HUES48 (cell line): ENCODE measurements around the gene REST.
"Not testable (repeated sequence)": the region's sequence is repeated elsewhere in the genome, so short reads cannot be mapped to it uniquely, and the experiment has no call there.

Experiments
- H3K27ac ChIP-seq: one replicate; pipeline ENCODE4 v1.7.0; 2013; ENCODE audit warnings: low read depth, low read length, inconsistent platforms
- H3K27me3 ChIP-seq: 2 replicates; pipeline ENCODE4 v1.6.1; 2013; ENCODE audit warnings: mild to moderate bottlenecking, low read length; ENCODE audit not compliant: control insufficient read depth, insufficient read depth
- H3K36me3 ChIP-seq: 2 replicates; pipeline ENCODE4 v1.6.1; 2013; ENCODE audit warnings: low read length; ENCODE audit not compliant: control insufficient read depth, insufficient read depth
- H3K4me1 ChIP-seq: 2 replicates; pipeline ENCODE4 v1.6.1; 2013; ENCODE audit warnings: mild to moderate bottlenecking, low read length; ENCODE audit not compliant: control insufficient read depth, insufficient read depth
- H3K4me3 ChIP-seq: 2 replicates; pipeline ENCODE4 v1.5.1; 2013; ENCODE audit warnings: mild to moderate bottlenecking, low read depth, low read length
- H3K9ac ChIP-seq: 2 replicates; pipeline ENCODE4 v1.6.1; 2013; ENCODE audit warnings: mild to moderate bottlenecking, low read depth, low read length, moderate library complexity
- H3K9me3 ChIP-seq: 2 replicates; pipeline ENCODE4 v1.6.1; 2013; ENCODE audit warnings: low read length; ENCODE audit not compliant: control insufficient read depth, insufficient read depth

Gene REST

GRCh38 chr4:56880572-56880971, 27.1 kb upstream of the REST start:
- no peaks in the 10 kb centered on the region for H3K36me3 ChIP-seq
- H3K4me3 ChIP-seq: no peak overlapping the region
- H3K27me3 ChIP-seq: no peaks in the 10 kb centered on the region
- no peaks in the 10 kb centered on the region for H3K9me3 ChIP-seq
- no peak overlapping the region for H3K27ac ChIP-seq
- no peak overlapping the region for H3K9ac ChIP-seq
- 0 out of 2 replicates have a peak, but pooled peaks cover 4% of the 10 kb centered on the region for H3K4me1 ChIP-seq

GRCh38 chr4:56884511-56884910, 23.2 kb upstream of the REST start:
- H3K9ac ChIP-seq, H3K9me3 ChIP-seq, H3K36me3 ChIP-seq, H3K27ac ChIP-seq, H3K27me3 ChIP-seq, H3K4me1 ChIP-seq, H3K4me3 ChIP-seq: not testable (repeated sequence)

- Histone ChIP-seq H3K36me3 (no peaks in the 10 kb centered on the region), H3K9me3 (no peaks in the 10 kb centered on the region), H3K4me1 (no peaks in the 10 kb centered on the region), H3K27ac (no peak overlapping the region), H3K4me3 (no peak overlapping the region), H3K27me3 (no peaks in the 10 kb centered on the region), H3K9ac (no peak overlapping the region)
These were observed 15.0 kb upstream of the REST start for GRCh38 chr4:56892691-56893090.

GRCh38 chr4:56897842-56898241, 9.9 kb upstream of the REST start:
- H3K36me3 ChIP-seq, H3K9ac ChIP-seq, H3K27me3 ChIP-seq, H3K9me3 ChIP-seq, H3K27ac ChIP-seq, H3K4me3 ChIP-seq, H3K4me1 ChIP-seq: not testable (repeated sequence)

GRCh38 chr4:56900186-56900585, 7.5 kb upstream of the REST start:
- H3K4me3 ChIP-seq, H3K4me1 ChIP-seq, H3K9ac ChIP-seq, H3K27ac ChIP-seq, H3K9me3 ChIP-seq, H3K27me3 ChIP-seq, H3K36me3 ChIP-seq: not testable (repeated sequence)

- peaks cover 9% of the 10 kb centered on the region for H3K27me3 ChIP-seq
- H3K4me1 ChIP-seq: peaks cover 19% of the 10 kb centered on the region
- H3K9me3 ChIP-seq: no peaks in the 10 kb centered on the region
- H3K9ac ChIP-seq: no peak overlapping the region
- H3K4me3 ChIP-seq: no peak overlapping the region
- no peak overlapping the region for H3K27ac ChIP-seq
- no peaks in the 10 kb centered on the region for H3K36me3 ChIP-seq
These were observed 5.0 kb upstream of the REST start for GRCh38 chr4:56902703-56903102.

DNA sequence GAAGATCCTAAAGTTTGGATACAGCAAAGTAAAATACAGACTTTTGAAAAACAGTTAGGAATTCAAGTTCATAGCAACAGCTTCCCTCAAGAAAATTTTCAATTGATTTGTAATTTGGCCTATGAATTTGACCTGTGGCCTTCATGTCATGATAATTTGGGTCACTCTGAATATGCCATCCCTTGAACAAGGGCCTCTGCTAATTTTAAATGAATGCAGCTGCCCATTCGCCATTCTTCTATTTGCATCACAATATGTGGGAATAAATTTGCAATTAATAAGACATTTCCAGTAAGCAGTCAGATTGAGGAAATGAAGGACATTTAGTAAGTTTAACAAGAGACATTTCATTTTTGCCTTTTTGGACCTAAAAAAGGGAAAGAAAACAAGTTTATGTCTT, 1.9 kb upstream of the REST start:
- Histone ChIP-seq H3K9me3 (no peaks in the 10 kb centered on the region), H3K4me1 (peaks cover 26% of the 10 kb centered on the region), H3K9ac (no peak overlapping the region)

GRCh38 chr4:56906489-56907393, 959 bp upstream of the REST start:
- H3K27ac ChIP-seq: peak overlapping the region; percentile 87
- H3K36me3 ChIP-seq: peaks cover 11% of the 10 kb centered on the region
- H3K4me1 ChIP-seq: peaks cover 35% of the 10 kb centered on the region
- no peaks in the 10 kb centered on the region for H3K9me3 ChIP-seq
- H3K9ac ChIP-seq: peak overlapping the region; percentile 12; the same call in 1 of the 2 replicates
- H3K4me3 ChIP-seq: peak overlapping the region; percentile 76
- H3K27me3 ChIP-seq: peaks cover 9% of the 10 kb centered on the region

More for the DNA sequence above, 1.9 kb upstream of the REST start:
- Histone ChIP-seq H3K4me3 (no peak overlapping the region), H3K27ac (no peak overlapping the region), H3K36me3 (peaks cover 2% of the 10 kb centered on the region; the same call in 1 of the 2 replicates), H3K27me3 (peaks cover 9% of the 10 kb centered on the region)

DNA sequence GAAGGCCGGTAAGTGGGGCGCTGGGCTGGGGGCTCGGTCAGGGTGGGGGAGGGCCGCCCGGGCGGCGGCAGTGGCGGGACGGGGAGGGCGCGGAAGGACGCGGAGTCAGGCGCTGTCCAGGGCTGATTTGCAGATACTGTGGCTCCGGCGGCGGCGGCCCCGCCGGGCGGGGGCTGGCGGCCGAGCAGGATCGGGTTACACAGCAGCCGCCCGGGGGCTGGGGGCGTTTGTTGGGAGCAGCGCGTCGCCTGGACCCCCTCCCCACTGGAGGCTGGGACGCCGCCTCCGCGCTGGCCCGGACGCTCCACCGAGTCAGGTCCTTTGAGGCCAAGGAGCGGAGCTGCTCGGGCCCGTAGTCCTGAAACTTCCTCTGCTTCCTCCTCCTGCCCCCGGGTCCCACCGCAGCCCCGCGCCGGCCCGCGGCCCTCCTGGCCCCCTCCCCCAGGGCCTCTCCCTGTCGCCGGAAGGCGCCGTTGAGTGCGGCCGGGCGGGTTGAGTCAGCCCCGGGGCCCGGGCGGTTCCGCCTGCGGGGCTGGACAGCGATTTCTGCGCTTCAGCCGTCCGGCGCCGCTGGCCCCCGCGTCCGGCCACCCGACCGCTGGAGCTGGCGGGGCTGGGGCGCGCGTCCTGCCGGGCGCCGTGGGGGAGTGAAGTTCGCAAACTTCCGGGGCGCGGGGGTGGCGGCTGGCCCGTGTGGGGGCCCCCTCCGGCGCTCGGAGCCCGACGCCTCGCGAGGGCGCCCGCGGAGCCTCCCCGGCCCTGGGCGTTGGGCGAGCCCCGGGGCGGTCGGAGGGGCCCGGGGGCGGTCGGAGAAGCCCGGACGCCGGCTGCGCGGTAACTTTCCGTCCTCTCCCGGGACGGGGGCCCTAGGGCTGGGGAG, 746 bp downstream of the REST start:
- Histone ChIP-seq H3K27ac (peak overlapping the region; percentile 95), H3K36me3 (peaks cover 21% of the 10 kb centered on the region), H3K27me3 (peaks cover 9% of the 10 kb centered on the region), H3K4me1 (peaks cover 31% of the 10 kb centered on the region), H3K9ac (peak overlapping the region; percentile 94), H3K4me3 (peak overlapping the region; percentile 76), H3K9me3 (no peaks in the 10 kb centered on the region)

DNA sequence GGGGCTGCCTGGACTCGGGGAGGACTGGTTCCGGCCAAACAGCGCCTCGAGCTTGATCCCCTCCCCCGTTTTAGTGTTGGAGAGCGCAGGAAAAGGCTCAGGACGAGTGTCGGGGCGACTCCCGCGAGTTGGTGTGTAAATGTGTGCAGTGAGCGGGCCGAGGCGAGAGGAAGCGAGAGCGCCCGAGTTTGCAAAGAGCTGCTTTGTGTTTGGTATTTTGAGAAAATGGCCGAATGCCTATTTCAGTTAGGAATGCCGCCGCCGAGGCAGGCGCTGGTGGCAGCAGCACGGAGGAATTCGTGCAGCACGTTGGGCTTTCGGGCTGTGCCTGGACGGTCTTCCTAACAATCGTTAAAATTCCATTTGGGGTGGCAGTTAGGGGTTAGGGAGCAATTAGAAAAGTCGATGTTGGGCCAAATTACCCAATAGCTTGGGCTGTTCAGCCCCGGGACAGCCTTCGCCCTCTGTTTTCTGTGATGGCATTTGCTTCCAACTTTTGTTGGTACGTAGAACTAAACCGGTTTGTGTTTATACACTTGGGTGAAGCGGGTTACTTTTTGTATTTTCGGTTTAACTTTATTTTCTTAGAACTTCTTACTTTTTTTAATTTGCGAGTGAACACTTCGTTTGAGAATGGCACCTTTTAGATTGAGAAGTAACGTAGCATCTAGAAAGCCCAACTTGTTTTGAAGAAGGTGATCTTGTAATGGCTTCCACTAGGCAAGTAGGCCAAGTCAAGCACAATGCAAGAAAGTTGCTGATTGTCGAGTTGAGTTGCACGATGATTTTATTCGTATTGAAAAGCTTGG, 1.6 kb downstream of the REST start:
- H3K9me3 ChIP-seq: no peaks in the 10 kb centered on the region
- H3K27me3 ChIP-seq: peaks cover 9% of the 10 kb centered on the region
- peaks cover 24% of the 10 kb centered on the region for H3K36me3 ChIP-seq
- H3K4me1 ChIP-seq: peaks cover 31% of the 10 kb centered on the region
- peak overlapping the region; percentile 95 for H3K27ac ChIP-seq
- peak overlapping the region; percentile 76 for H3K4me3 ChIP-seq
- peak overlapping the region; percentile 94 for H3K9ac ChIP-seq
